Fibroblast of skin of abdomen (primary cell): ENCODE measurements around the gene LCP2.

Experiments
- DNase-seq: peaks from one replicate; pipeline ENCODE4 v3.0.0-alpha.2; 2013

LCP2 gene

DNA sequence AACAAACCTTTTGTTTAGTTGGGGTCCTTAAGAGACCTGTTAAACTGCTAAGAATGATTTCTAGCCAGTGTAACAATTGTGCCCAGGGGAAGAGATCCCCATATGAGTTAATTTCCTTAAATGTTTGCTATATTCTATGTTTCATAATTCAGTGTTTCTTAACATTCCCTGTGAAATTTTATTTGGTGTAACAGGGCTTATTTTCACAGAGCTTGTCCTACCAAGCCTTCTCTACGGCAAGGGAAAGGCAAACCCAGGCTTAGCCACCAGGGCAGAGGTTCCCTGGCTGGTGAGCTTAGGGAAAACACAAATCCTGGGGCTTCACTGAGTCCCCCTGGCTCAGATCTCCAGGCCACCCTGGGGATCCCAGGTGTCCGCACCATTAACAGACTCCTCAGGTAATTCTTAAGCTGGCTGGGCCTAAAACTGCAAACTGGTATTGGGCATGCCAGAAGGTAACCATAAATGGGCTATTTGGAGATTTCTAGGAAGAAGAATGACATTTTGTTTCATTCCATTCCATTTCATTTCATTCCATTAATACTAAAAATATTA is 17.0 kb upstream of the LCP2 start:
- no peak for DNase-seq

- DNase-seq, result no peak
Observed at GRCh38 chr5:170313816-170314215, 16.2 kb upstream of the LCP2 start.

GRCh38 chr5:170313344-170313743 is 15.8 kb upstream of the LCP2 start:
- no peak for DNase-seq

GRCh38 chr5:170312666-170313065 is 15.1 kb upstream of the LCP2 start:
- peak; percentile 64 for DNase-seq

GRCh38 chr5:170312301-170312595 is 14.7 kb upstream of the LCP2 start:
- DNase-seq, result no peak

GRCh38 chr5:170311511-170312300 is 14.1 kb upstream of the LCP2 start:
- no peak for DNase-seq

- DNase-seq, result no peak
Observed at GRCh38 chr5:170310256-170310926, 12.8 kb upstream of the LCP2 start.

DNA sequence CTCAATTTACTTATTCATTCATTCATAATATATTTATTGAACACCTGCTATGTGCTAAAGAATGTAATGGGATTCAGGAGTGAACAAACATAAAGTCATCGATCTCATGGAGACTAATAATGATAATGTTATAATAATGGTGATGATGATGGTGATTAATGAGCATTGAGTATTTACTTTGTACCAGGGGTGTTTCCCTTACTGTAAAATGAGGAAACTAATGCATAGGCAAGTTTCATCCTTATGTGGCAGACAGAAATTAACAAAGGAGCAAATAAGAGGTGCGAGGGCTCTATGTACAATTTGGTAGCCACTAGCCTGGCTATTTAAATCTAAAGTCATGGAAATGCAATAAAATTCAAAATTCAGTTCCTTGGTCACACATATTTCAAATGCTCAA is 11.1 kb upstream of the LCP2 start:
- no peak for DNase-seq

GRCh38 chr5:170307575-170308465 is 10.2 kb upstream of the LCP2 start:
- peak; percentile 14 for DNase-seq

DNA sequence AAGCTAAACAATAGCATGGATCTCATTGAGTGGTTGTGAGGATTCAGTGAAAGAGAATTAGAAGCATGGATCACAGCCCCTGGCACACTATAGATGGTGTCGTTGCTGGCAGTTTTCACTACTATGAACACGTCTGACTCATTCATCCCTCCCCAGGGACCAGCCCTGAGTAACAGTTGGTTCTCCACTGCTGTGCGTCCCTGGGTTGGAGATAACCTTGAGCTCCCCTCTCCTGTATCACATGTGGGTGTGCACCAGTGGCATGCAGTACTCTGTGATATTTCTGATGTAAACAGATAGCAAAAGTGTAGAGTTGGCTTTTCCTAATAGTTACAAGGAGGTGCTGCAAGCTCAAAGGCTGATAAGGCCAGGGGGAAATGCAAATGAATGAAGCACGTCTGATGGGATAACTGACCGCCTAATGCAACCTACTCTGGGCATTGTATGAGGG is 8.8 kb upstream of the LCP2 start:
- DNase-seq, result peak; percentile 65

GRCh38 chr5:170305646-170306025 is 8.1 kb upstream of the LCP2 start:
- no peak for DNase-seq

DNA sequence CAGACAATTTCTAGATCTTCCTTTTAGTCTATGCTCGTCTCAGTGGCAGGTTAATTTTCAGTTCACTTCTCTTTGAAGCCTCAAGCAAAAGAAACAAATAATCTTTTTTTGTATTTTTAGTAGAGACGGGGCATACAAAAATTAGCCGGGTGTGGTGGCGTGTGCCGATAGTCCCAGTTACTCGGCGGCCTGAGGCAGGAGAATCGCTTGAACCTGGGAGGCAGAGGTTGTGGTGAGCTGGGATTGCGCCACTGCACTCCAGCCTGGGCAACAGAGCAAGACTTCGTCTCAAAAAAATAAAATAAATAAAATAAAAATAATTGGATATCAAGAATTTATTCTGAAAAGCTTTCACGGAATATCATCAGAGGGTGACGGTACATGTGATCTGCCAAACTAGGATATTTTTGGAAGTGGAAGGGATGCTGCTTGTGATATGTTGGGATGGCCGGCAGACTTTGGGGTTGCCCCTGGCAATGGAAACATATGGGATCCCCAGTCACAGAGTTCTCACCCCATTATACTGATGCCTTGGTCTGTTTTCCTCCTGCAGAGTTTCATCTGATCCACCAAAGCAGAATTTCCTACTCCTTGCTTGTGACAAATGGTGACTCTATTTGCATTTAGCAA is 7.6 kb upstream of the LCP2 start:
- no peak for DNase-seq

DNA sequence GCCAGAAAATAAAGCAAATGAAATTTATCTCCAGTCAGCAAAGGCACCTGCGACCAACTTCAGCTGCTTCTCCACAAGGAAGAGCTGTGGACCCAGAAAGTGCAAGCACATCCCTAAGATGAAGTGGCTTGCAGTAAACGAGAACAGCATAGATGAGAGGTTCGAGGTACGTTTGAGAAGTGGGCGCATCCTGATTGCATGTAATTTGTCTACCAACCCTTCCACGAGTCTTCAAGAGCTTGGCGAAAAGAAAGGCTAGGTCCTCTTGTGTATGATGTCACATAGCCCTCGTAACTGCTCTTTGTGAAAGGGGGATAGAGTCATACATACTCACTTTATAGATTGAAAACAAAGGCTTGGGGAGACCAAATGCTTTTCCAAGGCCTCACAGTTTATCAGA is 6.0 kb upstream of the LCP2 start:
- DNase-seq, result no peak

DNA sequence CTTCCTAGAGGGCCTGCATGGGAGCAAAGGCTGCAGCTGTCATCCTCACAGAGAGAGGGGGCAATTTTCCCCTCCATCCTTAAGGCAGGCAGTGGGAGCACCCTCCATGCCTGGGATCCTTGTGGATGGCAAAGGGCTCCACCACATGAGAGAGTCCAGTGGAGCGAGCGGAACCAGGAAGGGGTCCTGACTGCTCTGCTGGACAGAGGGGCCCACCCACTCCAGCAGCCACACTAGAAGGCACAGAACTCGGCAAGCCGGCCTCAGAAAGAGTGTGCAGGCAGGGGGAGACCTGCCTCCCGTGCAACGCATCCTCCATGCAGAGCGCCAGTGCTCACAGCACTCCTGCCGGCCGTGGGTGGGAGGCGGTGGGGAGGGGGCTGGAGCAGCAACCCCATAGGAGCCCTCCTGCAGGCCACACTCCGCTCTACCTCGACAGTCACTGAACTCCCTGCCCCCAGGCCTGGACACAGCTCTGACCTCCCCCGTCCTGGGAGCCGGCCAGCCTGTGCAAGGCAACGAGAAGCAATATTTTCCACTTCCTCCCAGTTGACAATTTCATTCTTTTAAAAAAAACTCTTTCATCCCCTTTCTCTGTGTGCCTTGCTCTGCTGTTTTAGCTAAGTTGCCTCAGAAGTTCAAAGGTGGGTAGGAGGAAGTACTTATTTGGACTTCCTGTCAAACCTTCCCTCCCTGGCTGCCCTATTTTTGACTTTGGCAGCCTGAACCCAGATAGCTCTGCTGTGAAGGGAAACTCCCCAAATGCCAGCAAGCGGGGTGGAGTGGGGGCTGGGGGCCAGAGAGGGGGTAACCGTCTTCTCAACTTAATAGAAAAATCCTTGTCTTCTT is 5.3 kb upstream of the LCP2 start:
- no peak for DNase-seq

- DNase-seq, result no peak
Observed at GRCh38 chr5:170301981-170302652, 4.5 kb upstream of the LCP2 start.

- DNase-seq, result no peak
Observed at GRCh38 chr5:170301149-170301548, 3.6 kb upstream of the LCP2 start.

- DNase-seq, result no peak
Observed at GRCh38 chr5:170300361-170301013, 2.9 kb upstream of the LCP2 start.

GRCh38 chr5:170296935-170297588 is 515 bp downstream of the LCP2 start:
- no peak for DNase-seq

GRCh38 chr5:170296036-170296934 is 1.3 kb downstream of the LCP2 start:
- no peak for DNase-seq
